DOHH2 (cell line): ENCODE data around the gene TREML4.

Experiments used
- H3F3A ChIP-seq: fragments of 200-600 bp; sonication (generic), shearing (Covaris generic); 2 replicates; pipeline ENCODE4 v1.6.0; 2016; ENCODE audit warnings: antibody characterized with exemption, mild to moderate bottlenecking; ENCODE audit not compliant: control insufficient read depth, insufficient read depth
- H3K27ac ChIP-seq: fragments of 200-600 bp; sonication (generic); 2 replicates; pipeline ENCODE4 v1.5.1; 2014; ENCODE audit warnings: low read depth, mild to moderate bottlenecking, low read length, moderate library complexity
- H3K27me3 ChIP-seq: fragments of 200-600 bp; sonication (generic); 2 replicates; pipeline ENCODE4 v1.6.1; 2014; ENCODE audit warnings: mild to moderate bottlenecking, low read length, mixed read lengths; ENCODE audit not compliant: control insufficient read depth
- H3K36me3 ChIP-seq: fragments of 200-600 bp; sonication (generic); 2 replicates; pipeline ENCODE4 v1.6.1; 2014; ENCODE audit warnings: mild to moderate bottlenecking, low read length, moderate library complexity, mixed read lengths; ENCODE audit not compliant: control insufficient read depth
- H3K4me1 ChIP-seq: fragments of 200-600 bp; sonication (generic); 2 replicates; pipeline ENCODE4 v1.6.1; 2014; ENCODE audit warnings: mild to moderate bottlenecking, low read length, mixed read lengths; ENCODE audit not compliant: control insufficient read depth
- H3K4me2 ChIP-seq: fragments of 200-600 bp; sonication (generic); 2 replicates; pipeline ENCODE4 v1.6.0; 2014; ENCODE audit warnings: mild to moderate bottlenecking, low read length, moderate library complexity
- H3K4me3 ChIP-seq: fragments of 200-600 bp; sonication (generic); 2 replicates; pipeline ENCODE4 v1.5.1; 2014; ENCODE audit warnings: mild to moderate bottlenecking, low read length, mixed read lengths
- H3K79me2 ChIP-seq: fragments of 200-600 bp; sonication (generic); 2 replicates; pipeline ENCODE4 v1.6.1; 2014; ENCODE audit warnings: mild to moderate bottlenecking, low read length, mixed read lengths; ENCODE audit not compliant: control insufficient read depth
- H3K9me2 ChIP-seq: fragments of 200-600 bp; sonication (generic); replicated peaks from 2 replicates; pipeline ENCODE4 v1.6.1; 2014; ENCODE audit warnings: mild to moderate bottlenecking, low read length, mixed read lengths; ENCODE audit not compliant: control insufficient read depth
- H3K9me3 ChIP-seq: fragments of 200-600 bp; sonication (generic); 2 replicates; pipeline ENCODE4 v1.6.1; 2014; ENCODE audit warnings: antibody characterized with exemption, low read length, mixed read lengths; ENCODE audit not compliant: control insufficient read depth, insufficient read depth
- H4K20me1 ChIP-seq: fragments of 200-600 bp; sonication (generic); 2 replicates; pipeline ENCODE4 v1.6.0; 2014; ENCODE audit warnings: low read depth, mild to moderate bottlenecking, antibody characterized with exemption, low read length, moderate library complexity; ENCODE audit not compliant: control insufficient read depth, insufficient read depth
- CTCF ChIP-seq: fragments of 200-600 bp; sonication (generic); IDR thresholded peaks from one replicate; pipeline ENCODE4 v1.5.1; 2014; ENCODE audit warnings: antibody characterized with exemption, mild to moderate bottlenecking, low read depth, low read length; ENCODE audit not compliant: poor library complexity, severe bottlenecking
- EZH2phosphoT487 ChIP-seq: fragments of 200-600 bp; sonication (generic); IDR thresholded peaks from 2 replicates; pipeline ENCODE4 v1.6.1; 2017; ENCODE audit warnings: borderline replicate concordance, mild to moderate bottlenecking, antibody characterized with exemption, low read length, moderate library complexity, mixed read lengths

The TREML4 gene

GRCh38 chr6:41182069-41183034 is 45.8 kb upstream of the TREML4 start:
- H3K4me3 ChIP-seq: no peak overlapping the region
- H3K36me3 ChIP-seq: no peaks in the 10 kb centered on the region
- H4K20me1 ChIP-seq: no peaks in the 10 kb centered on the region
- H3K27me3 ChIP-seq: no peaks in the 10 kb centered on the region
- H3K9me2 ChIP-seq: no peaks in the 10 kb centered on the region
- no peak overlapping the region for H3K27ac ChIP-seq
- H3F3A ChIP-seq: no peaks in the 10 kb centered on the region
- TF ChIP-seq EZH2phosphoT487 (no peak), CTCF (peak; percentile 85)
- no peaks in the 10 kb centered on the region for H3K79me2 ChIP-seq
- H3K9me3 ChIP-seq: no peaks in the 10 kb centered on the region
- H3K4me1 ChIP-seq: peaks cover 20% of the 10 kb centered on the region
- H3K4me2 ChIP-seq: peak overlapping the region; percentile 5

- Histone ChIP-seq H3K4me2 (no peak overlapping the region), H3K27me3 (no peaks in the 10 kb centered on the region), H3K9me2 (no peaks in the 10 kb centered on the region), H3K4me1 (peaks cover 20% of the 10 kb centered on the region), H3K4me3 (no peak overlapping the region), H3F3A (no peaks in the 10 kb centered on the region), H3K79me2 (no peaks in the 10 kb centered on the region), H3K9me3 (peaks cover 6% of the 10 kb centered on the region; the same call in 1 of the 2 replicates), H3K27ac (no peak overlapping the region), H3K36me3 (no peaks in the 10 kb centered on the region), H4K20me1 (no peaks in the 10 kb centered on the region)
- TF ChIP-seq CTCF: no peak
- TF ChIP-seq EZH2phosphoT487: no peak
These were observed 43.4 kb upstream of the TREML4 start for GRCh38 chr6:41184761-41185160.

GRCh38 chr6:41186031-41186562 is 42.1 kb upstream of the TREML4 start:
- Histone ChIP-seq H3K27ac (no peak overlapping the region), H3K4me1 (peaks cover 20% of the 10 kb centered on the region)

More at GRCh38 chr6:41186031-41186562, 42.1 kb upstream of the TREML4 start:
- Histone ChIP-seq H3K27me3 (no peaks in the 10 kb centered on the region), H3K36me3 (no peaks in the 10 kb centered on the region), H3K4me2 (no peak overlapping the region), H4K20me1 (no peaks in the 10 kb centered on the region), H3K9me2 (no peaks in the 10 kb centered on the region), H3K79me2 (no peaks in the 10 kb centered on the region), H3K4me3 (no peak overlapping the region), H3F3A (no peaks in the 10 kb centered on the region), H3K9me3 (peaks cover 14% of the 10 kb centered on the region; the same call in 1 of the 2 replicates)
- TF ChIP-seq EZH2phosphoT487 (no peak), CTCF (no peak)
